H1 (cell line): ENCODE measurements around the gene SHISA9. TPM values are rescaled to one million over a fixed set of nuclear protein-coding genes. Genes with fewer than 3 reads are reported as not detected.

Experiments
- GTF2F1 ChIP-seq: IDR thresholded peaks from 2 replicates; pipeline ENCODE4 v1.6.1; 2012; ENCODE audit warnings: low read depth, low read length, improper control_type of control experiment, borderline replicate concordance
- HDAC2 ChIP-seq, 2 experiments: fragments of 300-600 bp in 1 of 2; sonication (generic) in 1 of 2; IDR thresholded peaks; 2 replicates each; pipeline ENCODE4 v1.6.1; 2011 to 2012; ENCODE audit warnings: low read depth in 2 of 2, low read length in 2 of 2, mild to moderate bottlenecking in 2 of 2, moderate library complexity in 2 of 2, borderline replicate concordance in 1 of 2, inconsistent platforms in 1 of 2
- KDM1A ChIP-seq: fragments of 200-600, 300-600 bp; sonication (generic); IDR thresholded peaks from 2 replicates; pipeline ENCODE4 v1.7.1; 2016; ENCODE audit warnings: mild to moderate bottlenecking, low read length, borderline replicate concordance
- NRF1 ChIP-seq: IDR thresholded peaks from 2 replicates; pipeline ENCODE4 v1.6.1; 2011; ENCODE audit warnings: mild to moderate bottlenecking, low read depth, low read length, improper control_type of control experiment
- PHF8 ChIP-seq: fragments of 200-600 bp; sonication (generic); conservative IDR thresholded peaks from 2 replicates; pipeline ENCODE4 v1.7.1; 2012; ENCODE audit warnings: low read depth, mild to moderate bottlenecking, inconsistent platforms, low read length, moderate library complexity
- SAP30 ChIP-seq: fragments of 300-600 bp; sonication (generic); IDR thresholded peaks from 2 replicates; pipeline ENCODE4 v1.7.1; 2012; ENCODE audit warnings: low read length, moderate library complexity, mild to moderate bottlenecking, inconsistent platforms; ENCODE audit not compliant: insufficient read depth, insufficient replicate concordance
- polyA plus RNA-seq, 7 experiments: library from polyadenylated mRNA; depleted of rRNA in 3 of 7; stranded (reverse) in 5 of 7; unstranded in 2 of 7; fragments of >200 nt in 5 of 7; fragments of 200-250 nt in 2 of 7; gene quantifications; 1 replicate in 5 of 7; 2 replicates in 1 of 7; 4 replicates in 1 of 7; pipeline versions ENCODE4 v1.2.1 to v1.2.3, GENCODE V29; 2011 to 2013; ENCODE audit warnings: missing spikeins in 2 of 7, mixed read lengths in 2 of 7
- total RNA-seq: library from RNA; stranded (reverse); fragmentation: NEBNext Ultra II Directional; extraction: Animal tissue kit (Norgen Biotek cat#: 25700); gene quantifications from 2 replicates; pipeline ENCODE4 v1.2.1, GENCODE V29; 2021

The SHISA9 gene
- total and polyA plus RNA-seq, 2 of the 8 experiments (the other 6 are each of a cell fraction or from before 2014, with no cell fraction given) = 25.6 to 39.8 TPM

GRCh38 chr16:13038591-13038990 lies 137.2 kb downstream of the SHISA9 start (continued):
- TF ChIP-seq PHF8 (no peak), GTF2F1 (no peak), SAP30 (no peak), HDAC2 (IDR thresholded peaks at IDR 0.05; ENCODE audit: borderline replicate concordance in 1 of 2, low read depth in 2 of 2, low read length in 2 of 2) (no peak), NRF1 (no peak), KDM1A (no peak)
